Neural progenitor cell (in vitro differentiated cells): Measurements from ENCODE around the gene ZC3H12A. TPM values are rescaled to one million over a fixed set of nuclear protein-coding genes. Genes with fewer than 3 reads are reported as not detected.

Experiments used
- DNase-seq: peaks from one replicate; pipeline ENCODE4 v3.0.0-alpha.2; 2016; ENCODE audit warnings: low spot score
- H2AFZ ChIP-seq: fragments of 200-600 bp; sonication (generic); replicated peaks from 2 replicates; pipeline ENCODE4 v1.6.1; 2016; ENCODE audit warnings: antibody characterized with exemption
- H3F3A ChIP-seq: fragments of 200-600 bp; sonication (generic); 2 replicates; pipeline ENCODE4 v1.6.1; 2016; ENCODE audit warnings: antibody characterized with exemption, low read depth
- H3K27ac ChIP-seq: fragments of 200-600 bp; sonication (generic); 2 replicates; pipeline ENCODE4 v1.5.1; 2016; ENCODE audit warnings: mild to moderate bottlenecking
- H3K27me3 ChIP-seq: fragments of 200-600 bp; sonication (generic); 2 replicates; pipeline ENCODE4 v1.6.1; 2016; ENCODE audit warnings: mild to moderate bottlenecking, moderate library complexity
- H3K36me3 ChIP-seq: fragments of 200-600 bp; sonication (generic); 2 replicates; pipeline ENCODE4 v1.5.1; 2016
- H3K4me1 ChIP-seq: fragments of 200-600 bp; sonication (generic); 2 replicates; pipeline ENCODE4 v1.6.1; 2016; ENCODE audit warnings: mixed run types
- H3K4me2 ChIP-seq: fragments of 200-600 bp; sonication (generic); 2 replicates; pipeline ENCODE4 v1.6.1; 2016
- H3K4me3 ChIP-seq: fragments of 200-600 bp; sonication (generic); 2 replicates; pipeline ENCODE4 v1.5.1; 2016
- H3K79me2 ChIP-seq: fragments of 200-600 bp; sonication (generic); 2 replicates; pipeline ENCODE4 v1.6.1; 2016; ENCODE audit warnings: low read depth
- H3K9ac ChIP-seq: fragments of 200-600 bp; sonication (generic); 2 replicates; pipeline ENCODE4 v1.6.1; 2016
- H3K9me3 ChIP-seq: fragments of 200-600 bp; sonication (generic); 2 replicates; pipeline ENCODE4 v1.5.1; 2016; ENCODE audit warnings: low read depth
- H4K20me1 ChIP-seq: fragments of 200-600 bp; sonication (generic); 2 replicates; pipeline ENCODE4 v1.6.1; 2016; ENCODE audit warnings: low read depth
- H3K27ac Mint-ChIP-seq: 3 replicates; pipeline ENCODE4 v1.8.0; 2021; ENCODE audit warnings: mixed read lengths
- H3K27me3 Mint-ChIP-seq: 2 replicates; pipeline ENCODE4 v1.8.0; 2022; ENCODE audit warnings: low read depth, mild to moderate bottlenecking, inconsistent platforms, moderate library complexity, mixed read lengths; ENCODE audit not compliant: insufficient read depth
- H3K36me3 Mint-ChIP-seq: 3 replicates; pipeline ENCODE4 v1.8.0; 2021; ENCODE audit warnings: mixed read lengths
- H3K4me1 Mint-ChIP-seq: 3 replicates; pipeline ENCODE4 v1.8.0; 2021; ENCODE audit warnings: mixed read lengths
- H3K4me3 Mint-ChIP-seq: 3 replicates; pipeline ENCODE4 v1.8.0; 2021; ENCODE audit warnings: mild to moderate bottlenecking, moderate library complexity, mixed read lengths
- H3K9me3 Mint-ChIP-seq: 3 replicates; pipeline ENCODE4 v1.8.0; 2020; ENCODE audit warnings: mixed read lengths
- CTCF ChIP-seq: fragments of 200-600 bp; sonication (generic); IDR thresholded peaks from 2 replicates; pipeline ENCODE4 v1.5.1; 2017; ENCODE audit warnings: antibody characterized with exemption, mild to moderate bottlenecking
- EZH2 ChIP-seq: fragments of 200-600 bp; sonication (generic); IDR thresholded peaks from 2 replicates; pipeline ENCODE4 v1.6.1; 2017; ENCODE audit warnings: antibody characterized with exemption, mild to moderate bottlenecking, moderate library complexity
- EZH2phosphoT487 ChIP-seq: fragments of 200-600 bp; sonication (generic); IDR thresholded peaks from 2 replicates; pipeline ENCODE4 v1.6.1; 2017; ENCODE audit warnings: antibody characterized with exemption
- total RNA-seq: library from RNA; depleted of rRNA; stranded (reverse); fragments of >200 nt; gene quantifications from 2 replicates; pipeline ENCODE4 v1.2.3, GENCODE V29; 2015; ENCODE audit warnings: low replicate concordance

ZC3H12A gene
- total RNA-seq, 1 donor from 2014 or later: 1.2 TPM

- Histone ChIP-seq H3K4me2 (no peak overlapping the region), H2AFZ (no peak overlapping the region), H3K4me1 (peaks cover 13% of the 10 kb centered on the region), H4K20me1 (no peaks in the 10 kb centered on the region), H3K27me3 (no peaks in the 10 kb centered on the region), H3K27ac (no peak overlapping the region), H3K4me3 (no peak overlapping the region), H3K36me3 (no peaks in the 10 kb centered on the region), H3K9ac (no peak overlapping the region), H3K79me2 (no peaks in the 10 kb centered on the region), H3F3A (peaks cover 13% of the 10 kb centered on the region), H3K9me3 (no peaks in the 10 kb centered on the region)
- Mint-ChIP-seq H3K9me3 (no peaks in the 10 kb centered on the region), H3K27me3 (peaks cover 6% of the 10 kb centered on the region), H3K36me3 (no peaks in the 10 kb centered on the region), H3K4me1 (peaks cover 11% of the 10 kb centered on the region), H3K27ac (no peak overlapping the region), H3K4me3 (no peak overlapping the region)
- no peak for TF ChIP-seq EZH2
- TF ChIP-seq EZH2phosphoT487: no peak
- no peak for TF ChIP-seq CTCF
- DNase-seq: no peak
Observed at GRCh38 chr1:37442139-37442538, 32.2 kb upstream of the ZC3H12A start.

- Mint-ChIP-seq H3K27me3 (peaks cover 6% of the 10 kb centered on the region), H3K36me3 (no peaks in the 10 kb centered on the region), H3K27ac (no peak overlapping the region), H3K9me3 (no peaks in the 10 kb centered on the region), H3K4me1 (peaks cover 10% of the 10 kb centered on the region), H3K4me3 (no peak overlapping the region)
- no peaks in the 10 kb centered on the region for H3K79me2 ChIP-seq
- no peak overlapping the region for H3K4me3 ChIP-seq
- TF ChIP-seq EZH2 (no peak), EZH2phosphoT487 (no peak), CTCF (no peak)
- no peak overlapping the region for H3K9ac ChIP-seq
- DNase-seq: no peak
- H3F3A ChIP-seq: peaks cover 13% of the 10 kb centered on the region
- H3K36me3 ChIP-seq: no peaks in the 10 kb centered on the region
- peaks cover 13% of the 10 kb centered on the region for H3K4me1 ChIP-seq
- no peak overlapping the region for H3K27ac ChIP-seq
- no peak overlapping the region for H2AFZ ChIP-seq
- no peaks in the 10 kb centered on the region for H3K27me3 ChIP-seq
- H4K20me1 ChIP-seq: no peaks in the 10 kb centered on the region
- H3K9me3 ChIP-seq: no peaks in the 10 kb centered on the region
- no peak overlapping the region for H3K4me2 ChIP-seq
Observed at GRCh38 chr1:37442644-37443043, 31.7 kb upstream of the ZC3H12A start.

GRCh38 chr1:37446874-37447273 lies 27.5 kb upstream of the ZC3H12A start:
- no peak overlapping the region for H3K27ac ChIP-seq
- no peaks in the 10 kb centered on the region for H3K36me3 ChIP-seq
- Mint-ChIP-seq H3K27me3 (peaks cover 6% of the 10 kb centered on the region), H3K9me3 (no peaks in the 10 kb centered on the region), H3K4me1 (no peaks in the 10 kb centered on the region), H3K27ac (no peak overlapping the region), H3K4me3 (no peak overlapping the region), H3K36me3 (no peaks in the 10 kb centered on the region)
- no peak overlapping the region for H3K4me3 ChIP-seq
- TF ChIP-seq CTCF (no peak), EZH2 (no peak), EZH2phosphoT487 (no peak)
- H2AFZ ChIP-seq: no peak overlapping the region
- H3K9ac ChIP-seq: no peak overlapping the region
- H3K79me2 ChIP-seq: no peaks in the 10 kb centered on the region
- peaks cover under 1% of the 10 kb centered on the region for H3K4me1 ChIP-seq
- H3K27me3 ChIP-seq: no peaks in the 10 kb centered on the region
- no peak for DNase-seq
- no peaks in the 10 kb centered on the region for H3F3A ChIP-seq
- H3K9me3 ChIP-seq: no peaks in the 10 kb centered on the region
- H4K20me1 ChIP-seq: no peaks in the 10 kb centered on the region
- H3K4me2 ChIP-seq: no peak overlapping the region

- Histone ChIP-seq H4K20me1 (no peaks in the 10 kb centered on the region), H3K27me3 (no peaks in the 10 kb centered on the region), H3K4me3 (no peak overlapping the region), H3F3A (no peaks in the 10 kb centered on the region), H3K27ac (no peak overlapping the region), H3K36me3 (no peaks in the 10 kb centered on the region), H2AFZ (no peak overlapping the region), H3K9me3 (no peaks in the 10 kb centered on the region), H3K79me2 (no peaks in the 10 kb centered on the region), H3K4me1 (peaks cover 7% of the 10 kb centered on the region), H3K9ac (no peak overlapping the region), H3K4me2 (no peak overlapping the region)
- no peak for DNase-seq
- Mint-ChIP-seq H3K9me3 (no peaks in the 10 kb centered on the region), H3K4me1 (no peaks in the 10 kb centered on the region), H3K36me3 (no peaks in the 10 kb centered on the region), H3K4me3 (no peak overlapping the region), H3K27ac (no peak overlapping the region), H3K27me3 (peaks cover 6% of the 10 kb centered on the region)
- TF ChIP-seq CTCF: no peak
Observed at GRCh38 chr1:37448185-37448584, 26.2 kb upstream of the ZC3H12A start.
